IPS DF 19.7 (cell line): Measurements from ENCODE around the gene DOCK9.

Experiments used
- DNase-seq: peaks from one replicate; pipeline ENCODE4 v3.0.0-alpha.2; 2013; ENCODE audit warnings: low read depth, low spot score

Gene DOCK9

GRCh38 chr13:98886587-98887230 is 91.2 kb downstream of the DOCK9 start:
- no peak for DNase-seq

GRCh38 chr13:98885600-98885999 is 92.3 kb downstream of the DOCK9 start:
- DNase-seq = no peak

- DNase-seq = no peak
Measured at GRCh38 chr13:98883998-98884397, 93.9 kb downstream of the DOCK9 start.

GRCh38 chr13:98881390-98881789 is 96.5 kb downstream of the DOCK9 start:
- DNase-seq = no peak

GRCh38 chr13:98880677-98881076 is 97.2 kb downstream of the DOCK9 start:
- DNase-seq = no peak

- DNase-seq = no peak
Measured at GRCh38 chr13:98879957-98880356, 97.9 kb downstream of the DOCK9 start.

- no peak for DNase-seq
Measured at GRCh38 chr13:98879127-98879520, 98.7 kb downstream of the DOCK9 start.

GRCh38 chr13:98878486-98879126 is 99.3 kb downstream of the DOCK9 start:
- DNase-seq = no peak

GRCh38 chr13:98877936-98878335 is 99.9 kb downstream of the DOCK9 start:
- DNase-seq = no peak

GRCh38 chr13:98877466-98877865 is 100.4 kb downstream of the DOCK9 start:
- DNase-seq = no peak

GRCh38 chr13:98875146-98875729 is 102.6 kb downstream of the DOCK9 start:
- DNase-seq = peak; percentile 64

GRCh38 chr13:98874029-98874397 is 103.9 kb downstream of the DOCK9 start:
- no peak for DNase-seq

- no peak for DNase-seq
Measured at GRCh38 chr13:98873377-98874028, 104.4 kb downstream of the DOCK9 start.

- DNase-seq = no peak
Measured at GRCh38 chr13:98871727-98872126, 106.1 kb downstream of the DOCK9 start.

GRCh38 chr13:98869408-98870090 is 108.3 kb downstream of the DOCK9 start:
- DNase-seq = no peak

- no peak for DNase-seq
Measured at GRCh38 chr13:98868932-98869331, 108.9 kb downstream of the DOCK9 start.

- DNase-seq = no peak
Measured at GRCh38 chr13:98866882-98867281, 111.0 kb downstream of the DOCK9 start.

GRCh38 chr13:98860491-98860890 is 117.4 kb downstream of the DOCK9 start:
- no peak for DNase-seq

GRCh38 chr13:98858191-98858590 is 119.7 kb downstream of the DOCK9 start:
- no peak for DNase-seq

GRCh38 chr13:98856983-98857382 is 120.9 kb downstream of the DOCK9 start:
- DNase-seq = no peak

- DNase-seq = no peak
Measured at GRCh38 chr13:98854448-98854847, 123.4 kb downstream of the DOCK9 start.

- DNase-seq = no peak
Measured at GRCh38 chr13:98853771-98854221, 124.1 kb downstream of the DOCK9 start.
